Muscle layer of duodenum (tissue), 2 donors: ENCODE results near the gene RAPGEF2.

ENCODE experiments used
- H3K27ac ChIP-seq: one replicate; pipeline ENCODE4 v1.7.0; 2013; ENCODE audit warnings: mild to moderate bottlenecking, low read length
- H3K27me3 ChIP-seq: one replicate; pipeline ENCODE4 v1.7.0; 2013; ENCODE audit warnings: low read depth, mild to moderate bottlenecking, control low read depth, low read length
- H3K36me3 ChIP-seq, 2 donors: one replicate each; pipeline ENCODE4 v1.7.0; 2013; ENCODE audit warnings: low read length in 2 of 2, control low read depth in 1 of 2, mild to moderate bottlenecking in 1 of 2; ENCODE audit not compliant: insufficient read depth in 2 of 2, control insufficient read depth in 1 of 2
- H3K4me1 ChIP-seq, 2 donors: one replicate each; pipeline ENCODE4 v1.7.0; 2013; ENCODE audit warnings: low read length in 2 of 2, mild to moderate bottlenecking in 2 of 2, control low read depth in 1 of 2, moderate library complexity in 1 of 2; ENCODE audit not compliant: insufficient read depth in 2 of 2, control insufficient read depth in 1 of 2
- H3K4me3 ChIP-seq, 2 donors: one replicate each; pipeline ENCODE4 v1.7.0; 2013; ENCODE audit warnings: low read length in 2 of 2, low read depth in 1 of 2, mild to moderate bottlenecking in 1 of 2
- H3K9me3 ChIP-seq, 2 donors: one replicate each; pipeline ENCODE4 v1.7.0; 2013; ENCODE audit warnings: low read length in 2 of 2, control low read depth in 1 of 2, mild to moderate bottlenecking in 1 of 2; ENCODE audit not compliant: control insufficient read depth in 1 of 2
- donor health status: healthy.

The RAPGEF2 gene

GRCh38 chr4:159353422-159354116, 250.7 kb downstream of the RAPGEF2 start:
- H3K27ac ChIP-seq = no peak overlapping the region
- H3K4me3 ChIP-seq = no peak overlapping the region
- H3K4me1 ChIP-seq = no peaks in the 10 kb centered on the region
- no peaks in the 10 kb centered on the region for H3K27me3 ChIP-seq
- peaks cover 37 to 61% of the 10 kb centered on the region in 2 donors for H3K36me3 ChIP-seq
- H3K9me3 ChIP-seq = no peaks in the 10 kb centered on the region

- Histone ChIP-seq H3K4me1 (peaks cover 0 to 4% of the 10 kb centered on the region in 2 donors), H3K4me3 (no peak overlapping the region), H3K27me3 (no peaks in the 10 kb centered on the region), H3K9me3 (no peaks in the 10 kb centered on the region), H3K36me3 (peaks cover 37 to 74% of the 10 kb centered on the region in 2 donors), H3K27ac (no peak overlapping the region)
These were observed 252.6 kb downstream of the RAPGEF2 start for GRCh38 chr4:159355466-159355865.

- H3K27ac ChIP-seq = no peak overlapping the region
- H3K27me3 ChIP-seq = no peaks in the 10 kb centered on the region
- H3K9me3 ChIP-seq = no peaks in the 10 kb centered on the region
- no peak overlapping the region for H3K4me3 ChIP-seq
- H3K4me1 ChIP-seq = peaks cover 0 to 4% of the 10 kb centered on the region in 2 donors
- peaks cover 27 to 66% of the 10 kb centered on the region in 2 donors for H3K36me3 ChIP-seq
These were observed 254.5 kb downstream of the RAPGEF2 start for GRCh38 chr4:159357350-159357749.

- no peak overlapping the region for H3K27ac ChIP-seq
- peaks cover 0 to 4% of the 10 kb centered on the region in 2 donors for H3K4me1 ChIP-seq
- H3K27me3 ChIP-seq = no peaks in the 10 kb centered on the region
- H3K36me3 ChIP-seq = peaks cover 27 to 59% of the 10 kb centered on the region in 2 donors
- H3K4me3 ChIP-seq = no peak overlapping the region
- H3K9me3 ChIP-seq = no peaks in the 10 kb centered on the region
These were observed 255.3 kb downstream of the RAPGEF2 start for GRCh38 chr4:159358226-159358625.

GRCh38 chr4:159360549-159360948, 257.7 kb downstream of the RAPGEF2 start:
- Histone ChIP-seq H3K9me3 (no peaks in the 10 kb centered on the region), H3K27ac (no peak overlapping the region), H3K4me1 (peaks cover 0 to 4% of the 10 kb centered on the region in 2 donors), H3K27me3 (no peaks in the 10 kb centered on the region), H3K4me3 (no peak overlapping the region), H3K36me3 (peaks cover 12 to 52% of the 10 kb centered on the region in 2 donors)

DNA sequence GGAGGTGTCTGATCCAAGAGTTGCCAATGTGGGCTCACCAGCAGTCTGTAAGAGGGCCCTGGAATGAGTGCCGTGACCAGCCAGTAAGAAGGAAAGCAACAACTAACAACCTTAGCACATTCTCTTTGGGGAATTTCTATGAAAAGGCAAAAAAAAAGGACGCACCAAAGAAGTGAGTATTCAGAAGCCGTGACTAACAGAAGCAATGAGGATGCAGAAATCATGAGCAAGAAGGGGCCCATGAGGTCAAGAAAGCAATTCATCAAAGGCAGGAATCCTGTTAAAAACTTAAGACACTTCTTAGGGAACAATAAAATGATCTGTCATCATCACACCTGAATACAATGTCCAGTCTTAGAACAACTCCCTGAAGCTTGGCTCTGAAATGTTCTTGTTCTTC, 260.5 kb downstream of the RAPGEF2 start:
- H3K4me3 ChIP-seq = no peak overlapping the region
- H3K4me1 ChIP-seq = peaks cover 0 to 14% of the 10 kb centered on the region in 2 donors
- H3K27me3 ChIP-seq = no peaks in the 10 kb centered on the region
- H3K27ac ChIP-seq = no peak overlapping the region
- H3K9me3 ChIP-seq = no peaks in the 10 kb centered on the region
- H3K36me3 ChIP-seq = peaks cover 2 to 32% of the 10 kb centered on the region in 2 donors

DNA sequence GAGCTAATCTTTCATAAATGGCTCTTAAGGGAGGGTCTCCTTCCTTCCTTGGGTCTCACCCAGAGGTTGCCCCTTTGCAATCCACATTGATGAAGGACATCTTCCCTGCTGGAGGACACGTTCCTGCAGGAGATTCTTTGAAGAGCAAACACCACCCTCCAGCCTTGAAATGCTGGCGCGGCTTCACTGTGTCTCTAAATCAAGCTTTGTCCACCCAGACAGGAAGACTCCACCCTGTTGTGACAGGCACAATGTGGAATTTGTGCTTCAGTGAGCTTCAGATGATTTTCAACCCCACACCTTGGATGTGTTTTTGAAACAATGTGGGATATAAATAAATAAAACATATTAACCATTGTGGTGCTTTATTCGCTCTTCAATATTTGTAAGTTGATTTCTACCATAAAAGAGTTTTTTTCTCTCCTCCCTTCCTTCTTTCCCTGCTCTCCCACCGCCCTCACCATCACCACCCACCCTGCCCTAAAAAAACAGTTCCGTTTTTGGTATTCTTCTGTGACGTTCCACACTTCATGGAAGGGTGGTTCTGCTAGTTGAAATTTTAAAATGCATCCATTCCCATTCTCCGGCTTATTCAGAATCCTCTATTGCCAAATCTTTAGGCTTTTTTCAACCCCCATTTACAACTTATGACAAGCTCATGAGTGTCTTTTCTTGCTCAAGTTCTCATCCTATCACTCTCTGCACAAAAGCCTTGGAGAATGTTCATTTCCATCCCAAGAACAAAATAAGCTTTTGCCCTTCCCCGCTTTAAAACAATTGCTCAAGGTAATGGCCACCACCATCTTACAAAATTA, 264.3 kb downstream of the RAPGEF2 start:
- H3K4me1 ChIP-seq = peaks cover 0 to 11% of the 10 kb centered on the region in 2 donors
- H3K27me3 ChIP-seq = no peaks in the 10 kb centered on the region
- H3K9me3 ChIP-seq = no peaks in the 10 kb centered on the region
- H3K27ac ChIP-seq = no peak overlapping the region
- no peak overlapping the region for H3K4me3 ChIP-seq
- H3K36me3 ChIP-seq = peaks cover 0 to 8% of the 10 kb centered on the region in 2 donors

DNA sequence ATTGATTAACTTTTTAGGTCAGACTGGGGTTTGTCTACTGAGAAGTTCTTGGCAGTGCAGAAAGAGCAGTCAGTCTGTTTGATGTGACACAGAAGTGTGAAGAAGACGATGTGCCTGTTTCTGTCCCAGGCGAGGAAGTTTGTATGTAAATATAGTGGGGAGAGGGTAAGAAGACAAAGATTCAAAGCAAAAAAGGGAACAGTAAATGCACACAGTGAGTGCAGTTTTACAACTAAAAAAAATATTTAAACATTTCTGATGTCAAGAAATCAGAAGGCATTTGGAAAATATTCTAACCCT, 264.9 kb downstream of the RAPGEF2 start:
- no peaks in the 10 kb centered on the region for H3K9me3 ChIP-seq
- peaks cover 0 to 11% of the 10 kb centered on the region in 2 donors for H3K4me1 ChIP-seq
- peaks cover 0 to 8% of the 10 kb centered on the region in 2 donors for H3K36me3 ChIP-seq
- H3K4me3 ChIP-seq = no peak overlapping the region
- no peaks in the 10 kb centered on the region for H3K27me3 ChIP-seq
- H3K27ac ChIP-seq = no peak overlapping the region

DNA sequence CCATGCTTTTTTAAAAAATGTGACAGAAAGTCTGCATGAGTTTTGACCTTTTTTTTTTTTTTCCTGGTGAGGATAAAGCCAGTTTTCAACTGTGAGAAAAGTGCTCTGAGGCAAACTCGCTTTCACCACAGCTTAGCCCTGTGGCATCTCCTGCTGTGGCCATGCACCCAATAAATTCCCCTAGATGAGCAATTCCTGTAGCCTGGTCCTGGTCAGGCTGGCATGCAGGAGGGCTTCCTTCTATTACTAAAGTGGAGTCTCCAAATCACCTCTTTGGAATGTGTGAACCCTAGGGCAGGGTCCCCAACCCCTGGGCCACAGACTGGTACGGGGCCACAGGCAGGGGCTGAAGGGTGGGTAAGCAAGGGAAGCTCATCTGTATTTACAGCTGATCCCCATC, 265.4 kb downstream of the RAPGEF2 start:
- no peaks in the 10 kb centered on the region for H3K27me3 ChIP-seq
- H3K4me3 ChIP-seq = no peak overlapping the region
- no peaks in the 10 kb centered on the region for H3K9me3 ChIP-seq
- H3K4me1 ChIP-seq = peaks cover 0 to 11% of the 10 kb centered on the region in 2 donors
- peaks cover 0 to 5% of the 10 kb centered on the region in 2 donors for H3K36me3 ChIP-seq
- no peak overlapping the region for H3K27ac ChIP-seq

- Histone ChIP-seq H3K36me3 (no peaks in the 10 kb centered on the region), H3K4me1 (peaks cover 0 to 11% of the 10 kb centered on the region in 2 donors), H3K27ac (no peak overlapping the region), H3K9me3 (no peaks in the 10 kb centered on the region), H3K4me3 (no peak overlapping the region), H3K27me3 (no peaks in the 10 kb centered on the region)
These were observed 266.4 kb downstream of the RAPGEF2 start for GRCh38 chr4:159369256-159369655.

DNA sequence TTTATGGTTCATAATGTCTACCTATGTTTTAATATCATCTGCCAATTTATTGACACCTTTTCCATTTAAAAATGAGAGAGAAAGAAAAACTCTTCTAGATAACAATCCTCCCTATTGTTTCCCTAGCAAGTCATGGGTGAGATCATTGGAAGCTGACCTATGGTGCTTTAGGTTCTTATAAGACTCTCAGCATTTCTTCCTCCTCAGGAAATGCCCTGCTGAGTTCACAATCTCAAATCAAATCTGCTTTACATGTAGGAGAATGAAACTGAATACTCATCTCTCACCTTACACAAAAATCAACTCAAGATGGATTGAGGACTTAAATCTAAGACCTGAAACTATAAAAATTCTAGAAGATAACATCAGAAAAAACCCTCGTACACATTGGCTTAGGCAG, 267.4 kb downstream of the RAPGEF2 start:
- Histone ChIP-seq H3K4me1 (peaks cover 0 to 11% of the 10 kb centered on the region in 2 donors), H3K36me3 (no peaks in the 10 kb centered on the region), H3K27ac (no peak overlapping the region), H3K4me3 (no peak overlapping the region), H3K9me3 (no peaks in the 10 kb centered on the region), H3K27me3 (no peaks in the 10 kb centered on the region)
